SJSA1 (cell line): ENCODE data around the gene LAMA1. TPM values are rescaled to one million over a fixed set of nuclear protein-coding genes. Genes with fewer than 3 reads are reported as not detected.
"Not testable (repeated sequence)": the region's sequence is repeated elsewhere in the genome, so short reads cannot be mapped to it uniquely, and the experiment has no call there.

Source experiments
- DNase-seq, 2 experiments: peaks; one replicate each; pipeline ENCODE4 v3.0.0-alpha.2; 2015 to 2020; ENCODE audit warnings: low spot score in 2 of 2, low read depth in 1 of 2
- H3K27ac ChIP-seq: fragments of 250-450 bp; sonication (Bioruptor Pico); 2 replicates; pipeline ENCODE4 v1.5.1; 2020; ENCODE audit warnings: mild to moderate bottlenecking, moderate library complexity
- H3K27me3 ChIP-seq: fragments of 250-450 bp; sonication (Bioruptor Pico); replicated peaks from 2 replicates; pipeline ENCODE4 v1.5.1; 2020; ENCODE audit warnings: mild to moderate bottlenecking, moderate library complexity
- H3K36me3 ChIP-seq: fragments of 250-450 bp; sonication (Bioruptor Pico); 2 replicates; pipeline ENCODE4 v1.5.1; 2020; ENCODE audit warnings: mild to moderate bottlenecking
- H3K4me1 ChIP-seq: fragments of 250-450 bp; sonication (Bioruptor Pico); replicated peaks from 2 replicates; pipeline ENCODE4 v1.6.1; 2021; ENCODE audit warnings: mild to moderate bottlenecking
- H3K4me3 ChIP-seq: fragments of 250-450 bp; sonication (Bioruptor Pico); 2 replicates; pipeline ENCODE4 v1.5.1; 2020; ENCODE audit warnings: mild to moderate bottlenecking
- H3K9me3 ChIP-seq: fragments of 250-450 bp; sonication (Bioruptor Pico); replicated peaks from 2 replicates; pipeline ENCODE4 v1.5.1; 2020; ENCODE audit warnings: mild to moderate bottlenecking
- total RNA-seq: library from RNA; depleted of rRNA; stranded (reverse); fragments of >200 nt; shearing (Covaris generic); gene quantifications from 2 replicates; pipeline ENCODE4 v1.2.3, GENCODE V29; 2014

Gene LAMA1
- total RNA-seq, 1 experiment from 2014 or later, result 6.4 TPM

GRCh38 chr18:6954501-6954900 is 163.1 kb downstream of the LAMA1 start:
- H3K27ac ChIP-seq, result no peak overlapping the region
- H3K9me3 ChIP-seq, result no peaks in the 10 kb centered on the region
- no peaks in the 10 kb centered on the region for H3K36me3 ChIP-seq
- H3K27me3 ChIP-seq, result no peaks in the 10 kb centered on the region
- no peak for DNase-seq
- no peak overlapping the region for H3K4me3 ChIP-seq
- no peaks in the 10 kb centered on the region for H3K4me1 ChIP-seq

GRCh38 chr18:6951336-6952090 is 166.1 kb downstream of the LAMA1 start:
- Histone ChIP-seq H3K36me3 (no peaks in the 10 kb centered on the region), H3K4me1 (no peaks in the 10 kb centered on the region), H3K27me3 (no peaks in the 10 kb centered on the region), H3K27ac (no peak overlapping the region), H3K4me3 (no peak overlapping the region), H3K9me3 (no peaks in the 10 kb centered on the region)
- DNase-seq, result no peak

- DNase-seq, result no peak
- Histone ChIP-seq H3K27ac (no peak overlapping the region), H3K27me3 (no peaks in the 10 kb centered on the region), H3K36me3 (no peaks in the 10 kb centered on the region), H3K9me3 (no peaks in the 10 kb centered on the region), H3K4me3 (no peak overlapping the region), H3K4me1 (no peaks in the 10 kb centered on the region)
These were observed 167.0 kb downstream of the LAMA1 start for GRCh38 chr18:6950641-6951040.

- no peak for DNase-seq
- H3K9me3 ChIP-seq, result no peaks in the 10 kb centered on the region
- no peaks in the 10 kb centered on the region for H3K36me3 ChIP-seq
- no peak overlapping the region for H3K4me3 ChIP-seq
- no peaks in the 10 kb centered on the region for H3K27me3 ChIP-seq
- H3K27ac ChIP-seq, result no peak overlapping the region
- no peaks in the 10 kb centered on the region for H3K4me1 ChIP-seq
These were observed 167.6 kb downstream of the LAMA1 start for GRCh38 chr18:6949800-6950586.

- H3K9me3 ChIP-seq, result no peaks in the 10 kb centered on the region
- no peak overlapping the region for H3K27ac ChIP-seq
- H3K27me3 ChIP-seq, result no peaks in the 10 kb centered on the region
- H3K4me1 ChIP-seq, result no peaks in the 10 kb centered on the region
- no peak for DNase-seq
- no peak overlapping the region for H3K4me3 ChIP-seq
- no peaks in the 10 kb centered on the region for H3K36me3 ChIP-seq
These were observed 169.1 kb downstream of the LAMA1 start for GRCh38 chr18:6948281-6949055.

GRCh38 chr18:6947338-6948030 is 170.1 kb downstream of the LAMA1 start:
- no peak overlapping the region for H3K4me3 ChIP-seq
- no peaks in the 10 kb centered on the region for H3K27me3 ChIP-seq
- H3K36me3 ChIP-seq, result no peaks in the 10 kb centered on the region

GRCh38 chr18:6943143-6943542 is 174.5 kb downstream of the LAMA1 start:
- no peak for DNase-seq
- Histone ChIP-seq H3K4me1 (no peaks in the 10 kb centered on the region), H3K4me3 (no peak overlapping the region), H3K36me3 (no peaks in the 10 kb centered on the region), H3K27me3 (no peaks in the 10 kb centered on the region), H3K27ac (no peak overlapping the region), H3K9me3 (no peaks in the 10 kb centered on the region)

More at GRCh38 chr18:6947338-6948030, 170.1 kb downstream of the LAMA1 start:
- Histone ChIP-seq H3K4me1 (no peaks in the 10 kb centered on the region), H3K27ac (no peak overlapping the region), H3K9me3 (no peaks in the 10 kb centered on the region)
- DNase-seq, result no peak

- DNase-seq, result no peak
- H3K4me3 ChIP-seq, result no peak overlapping the region
- H3K27ac ChIP-seq, result no peak overlapping the region
- H3K4me1 ChIP-seq, result no peaks in the 10 kb centered on the region
- H3K9me3 ChIP-seq, result no peaks in the 10 kb centered on the region
- H3K36me3 ChIP-seq, result no peaks in the 10 kb centered on the region
- no peaks in the 10 kb centered on the region for H3K27me3 ChIP-seq
These were observed 174.9 kb downstream of the LAMA1 start for GRCh38 chr18:6942742-6943141.

GRCh38 chr18:6941996-6942395 is 175.6 kb downstream of the LAMA1 start:
- no peak overlapping the region for H3K4me3 ChIP-seq
- no peaks in the 10 kb centered on the region for H3K36me3 ChIP-seq
- no peak overlapping the region for H3K27ac ChIP-seq
- H3K9me3 ChIP-seq, result no peaks in the 10 kb centered on the region
- H3K4me1 ChIP-seq, result no peaks in the 10 kb centered on the region
- peaks cover 1% of the 10 kb centered on the region; the same call in 1 of the 2 replicates for H3K27me3 ChIP-seq
- DNase-seq, result no peak

GRCh38 chr18:6940451-6940850 is 177.1 kb downstream of the LAMA1 start:
- Histone ChIP-seq H3K4me3 (no peak overlapping the region), H3K4me1 (no peaks in the 10 kb centered on the region), H3K9me3 (no peaks in the 10 kb centered on the region), H3K27ac (no peak overlapping the region), H3K27me3 (peaks cover 15% of the 10 kb centered on the region), H3K36me3 (no peaks in the 10 kb centered on the region)
- no peak for DNase-seq

GRCh38 chr18:6939972-6940371 is 177.6 kb downstream of the LAMA1 start:
- no peak for DNase-seq

GRCh38 chr18:6938403-6938802 is 179.2 kb downstream of the LAMA1 start:
- H3K27me3 ChIP-seq, result peaks cover 19% of the 10 kb centered on the region
- H3K27ac ChIP-seq, DNase-seq, H3K36me3 ChIP-seq, H3K4me3 ChIP-seq, H3K9me3 ChIP-seq, H3K4me1 ChIP-seq: not testable (repeated sequence)

More at GRCh38 chr18:6939972-6940371, 177.6 kb downstream of the LAMA1 start:
- H3K27me3 ChIP-seq, result peaks cover 19% of the 10 kb centered on the region
- no peaks in the 10 kb centered on the region for H3K9me3 ChIP-seq
- H3K4me3 ChIP-seq, result no peak overlapping the region
- H3K36me3 ChIP-seq, result no peaks in the 10 kb centered on the region
- no peak overlapping the region for H3K27ac ChIP-seq
- no peaks in the 10 kb centered on the region for H3K4me1 ChIP-seq

- Histone ChIP-seq H3K27ac (no peak overlapping the region), H3K4me3 (no peak overlapping the region), H3K4me1 (no peaks in the 10 kb centered on the region), H3K36me3 (no peaks in the 10 kb centered on the region), H3K27me3 (peaks cover 19% of the 10 kb centered on the region), H3K9me3 (no peaks in the 10 kb centered on the region)
- no peak for DNase-seq
These were observed 179.6 kb downstream of the LAMA1 start for GRCh38 chr18:6938003-6938402.
